ENCODE results near the gene TENM3.

TENM3 gene

GRCh38 chr4:182447767-182448280 lies 204.6 kb downstream of the TENM3 start:
- Mint-ChIP-seq H3K9me3 (no peaks in the 10 kb centered on the region), H3K27me3 (peaks cover 53% of the 10 kb centered on the region), H3K36me3 (ENCODE audit: low read depth) (no peaks in the 10 kb centered on the region), H3K4me1 (ENCODE audit: low read depth) (no peaks in the 10 kb centered on the region), H3K4me3 (no peak overlapping the region), H3K27ac (no peak overlapping the region)
- intact Hi-C loops (cut with micrococcal nuclease), result no loop called here

- Mint-ChIP-seq H3K4me1 (ENCODE audit: low read depth) (no peaks in the 10 kb centered on the region), H3K36me3 (ENCODE audit: low read depth) (no peaks in the 10 kb centered on the region), H3K27me3 (peaks cover 51% of the 10 kb centered on the region), H3K4me3 (peak overlapping the region; percentile 43), H3K27ac (no peak overlapping the region), H3K9me3 (no peaks in the 10 kb centered on the region)
- intact Hi-C loops (cut with micrococcal nuclease), result no loop called here
These were observed 205.3 kb downstream of the TENM3 start for GRCh38 chr4:182448281-182449151.

GRCh38 chr4:182449186-182449929 lies 206.2 kb downstream of the TENM3 start:
- H3K4me1 Mint-ChIP-seq (ENCODE audit: low read depth), result no peaks in the 10 kb centered on the region
- intact Hi-C loops (cut with micrococcal nuclease), result no loop called here
- no peak overlapping the region for H3K27ac Mint-ChIP-seq

GRCh38 chr4:182449930-182450439 lies 206.8 kb downstream of the TENM3 start:
- Mint-ChIP-seq H3K4me1 (ENCODE audit: low read depth) (no peaks in the 10 kb centered on the region), H3K4me3 (no peak overlapping the region), H3K27ac (no peak overlapping the region), H3K36me3 (ENCODE audit: low read depth) (no peaks in the 10 kb centered on the region), H3K9me3 (no peaks in the 10 kb centered on the region), H3K27me3 (peaks cover 51% of the 10 kb centered on the region)
- intact Hi-C loops (cut with micrococcal nuclease), result no loop called here

More at GRCh38 chr4:182449186-182449929, 206.2 kb downstream of the TENM3 start:
- Mint-ChIP-seq H3K36me3 (ENCODE audit: low read depth) (no peaks in the 10 kb centered on the region), H3K4me3 (no peak overlapping the region), H3K9me3 (no peaks in the 10 kb centered on the region), H3K27me3 (peaks cover 51% of the 10 kb centered on the region)

- no peaks in the 10 kb centered on the region for H3K4me1 Mint-ChIP-seq (ENCODE audit: low read depth)
- H3K27me3 Mint-ChIP-seq, result peaks cover 49% of the 10 kb centered on the region
- intact Hi-C loops (cut with micrococcal nuclease), result no loop called here
- H3K27ac Mint-ChIP-seq, result no peak overlapping the region
- no peak overlapping the region for H3K4me3 Mint-ChIP-seq
- no peaks in the 10 kb centered on the region for H3K36me3 Mint-ChIP-seq (ENCODE audit: low read depth)
- no peaks in the 10 kb centered on the region for H3K9me3 Mint-ChIP-seq
These were observed 208.2 kb downstream of the TENM3 start for GRCh38 chr4:182451441-182451840.

GRCh38 chr4:182453830-182454229 lies 210.6 kb downstream of the TENM3 start:
- H3K9me3 Mint-ChIP-seq, result no peaks in the 10 kb centered on the region
- H3K4me3 Mint-ChIP-seq, result no peak overlapping the region
- no peaks in the 10 kb centered on the region for H3K36me3 Mint-ChIP-seq (ENCODE audit: low read depth)
- peaks cover 28% of the 10 kb centered on the region for H3K27me3 Mint-ChIP-seq
- intact Hi-C loops (cut with micrococcal nuclease), result no loop called here
- no peaks in the 10 kb centered on the region for H3K4me1 Mint-ChIP-seq (ENCODE audit: low read depth)
- H3K27ac Mint-ChIP-seq, result no peak overlapping the region

- Mint-ChIP-seq H3K9me3 (no peaks in the 10 kb centered on the region), H3K27ac (no peak overlapping the region), H3K4me3 (no peak overlapping the region), H3K36me3 (ENCODE audit: low read depth) (no peaks in the 10 kb centered on the region), H3K4me1 (ENCODE audit: low read depth) (no peaks in the 10 kb centered on the region), H3K27me3 (peaks cover 23% of the 10 kb centered on the region)
- intact Hi-C loops (cut with micrococcal nuclease), result no loop called here
These were observed 211.3 kb downstream of the TENM3 start for GRCh38 chr4:182454440-182455013.

- intact Hi-C loops (cut with micrococcal nuclease), result no loop called here
- Mint-ChIP-seq H3K27me3 (no peaks in the 10 kb centered on the region), H3K9me3 (no peaks in the 10 kb centered on the region), H3K27ac (no peak overlapping the region), H3K36me3 (ENCODE audit: low read depth) (no peaks in the 10 kb centered on the region), H3K4me3 (no peak overlapping the region), H3K4me1 (ENCODE audit: low read depth) (no peaks in the 10 kb centered on the region)
These were observed 221.9 kb downstream of the TENM3 start for GRCh38 chr4:182465114-182465513.

- intact Hi-C loops (cut with micrococcal nuclease), result no loop called here
- Mint-ChIP-seq H3K27ac (no peak overlapping the region), H3K27me3 (no peaks in the 10 kb centered on the region), H3K9me3 (no peaks in the 10 kb centered on the region), H3K4me3 (no peak overlapping the region), H3K36me3 (ENCODE audit: low read depth) (no peaks in the 10 kb centered on the region), H3K4me1 (ENCODE audit: low read depth) (no peaks in the 10 kb centered on the region)
These were observed 222.8 kb downstream of the TENM3 start for GRCh38 chr4:182465979-182466378.

- no peaks in the 10 kb centered on the region for H3K4me1 Mint-ChIP-seq (ENCODE audit: low read depth)
These were observed 227.0 kb downstream of the TENM3 start for GRCh38 chr4:182470215-182470614.

GRCh38 chr4:182475539-182475938 lies 232.3 kb downstream of the TENM3 start:
- no peak overlapping the region for H3K4me3 Mint-ChIP-seq
- intact Hi-C loops (cut with micrococcal nuclease), result no loop called here

More at GRCh38 chr4:182470215-182470614, 227.0 kb downstream of the TENM3 start:
- intact Hi-C loops (cut with micrococcal nuclease), result no loop called here
- H3K9me3 Mint-ChIP-seq, result no peaks in the 10 kb centered on the region
- no peaks in the 10 kb centered on the region for H3K36me3 Mint-ChIP-seq (ENCODE audit: low read depth)
- H3K4me3 Mint-ChIP-seq, result no peak overlapping the region
- no peaks in the 10 kb centered on the region for H3K27me3 Mint-ChIP-seq
- no peak overlapping the region for H3K27ac Mint-ChIP-seq

GRCh38 chr4:182478475-182478874 lies 235.3 kb downstream of the TENM3 start:
- Mint-ChIP-seq H3K9me3 (no peaks in the 10 kb centered on the region), H3K36me3 (ENCODE audit: low read depth) (no peaks in the 10 kb centered on the region), H3K4me3 (no peak overlapping the region), H3K27me3 (no peaks in the 10 kb centered on the region), H3K27ac (no peak overlapping the region), H3K4me1 (ENCODE audit: low read depth) (no peaks in the 10 kb centered on the region)
- intact Hi-C loops (cut with micrococcal nuclease), result loop anchor here (2.0 kb wide), 2 partner anchors 328 to 446 kb away; no protein-coding TSS in a partner anchor

More at GRCh38 chr4:182475539-182475938, 232.3 kb downstream of the TENM3 start:
- Mint-ChIP-seq H3K27ac (no peak overlapping the region), H3K27me3 (no peaks in the 10 kb centered on the region), H3K36me3 (ENCODE audit: low read depth) (no peaks in the 10 kb centered on the region), H3K9me3 (no peaks in the 10 kb centered on the region), H3K4me1 (ENCODE audit: low read depth) (no peaks in the 10 kb centered on the region)

GRCh38 chr4:182483685-182484084 lies 240.5 kb downstream of the TENM3 start:
- Mint-ChIP-seq H3K27ac (no peak overlapping the region), H3K9me3 (no peaks in the 10 kb centered on the region), H3K36me3 (ENCODE audit: low read depth) (no peaks in the 10 kb centered on the region), H3K4me3 (no peak overlapping the region), H3K27me3 (no peaks in the 10 kb centered on the region), H3K4me1 (ENCODE audit: low read depth) (no peaks in the 10 kb centered on the region)
- intact Hi-C loops (cut with micrococcal nuclease), result no loop called here

GRCh38 chr4:182486881-182487280 lies 243.7 kb downstream of the TENM3 start:
- Mint-ChIP-seq H3K27me3 (no peaks in the 10 kb centered on the region), H3K27ac (no peak overlapping the region), H3K36me3 (ENCODE audit: low read depth) (no peaks in the 10 kb centered on the region), H3K4me1 (ENCODE audit: low read depth) (no peaks in the 10 kb centered on the region), H3K9me3 (no peaks in the 10 kb centered on the region), H3K4me3 (no peak overlapping the region)
- intact Hi-C loops (cut with micrococcal nuclease), result no loop called here
